ENCODE data around the gene CTDP1.

Gene CTDP1

DNA sequence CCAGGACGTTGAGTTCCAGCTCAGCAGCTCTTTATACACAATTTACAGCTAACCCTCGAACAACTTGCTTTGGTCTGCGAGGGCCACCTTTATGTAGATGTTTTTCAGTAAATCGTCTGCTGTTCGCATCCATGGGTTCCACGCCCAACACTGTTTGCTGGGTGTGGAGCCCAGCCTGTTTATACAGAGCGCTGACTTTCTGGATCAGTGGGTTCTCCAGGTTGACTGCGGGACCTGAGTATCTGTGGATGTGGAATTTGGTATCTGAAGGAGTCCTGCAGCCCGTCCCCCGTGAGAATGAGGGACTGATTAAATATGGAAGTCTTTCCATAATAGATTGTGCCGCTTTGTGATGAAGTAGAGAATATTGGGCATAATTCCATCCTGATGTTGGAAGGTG lies 2.9 kb downstream of the CTDP1 start:
- no peak for DNase-seq (ENCODE audit: low read depth)
- no peak overlapping the region for H3K4me3 ChIP-seq (ENCODE audit: low read depth, low read length)
- in situ Hi-C loops (cut with HindIII; ENCODE audit: low sequenced_read_pairs): no loop called here
- TF ChIP-seq, protein P1, sequence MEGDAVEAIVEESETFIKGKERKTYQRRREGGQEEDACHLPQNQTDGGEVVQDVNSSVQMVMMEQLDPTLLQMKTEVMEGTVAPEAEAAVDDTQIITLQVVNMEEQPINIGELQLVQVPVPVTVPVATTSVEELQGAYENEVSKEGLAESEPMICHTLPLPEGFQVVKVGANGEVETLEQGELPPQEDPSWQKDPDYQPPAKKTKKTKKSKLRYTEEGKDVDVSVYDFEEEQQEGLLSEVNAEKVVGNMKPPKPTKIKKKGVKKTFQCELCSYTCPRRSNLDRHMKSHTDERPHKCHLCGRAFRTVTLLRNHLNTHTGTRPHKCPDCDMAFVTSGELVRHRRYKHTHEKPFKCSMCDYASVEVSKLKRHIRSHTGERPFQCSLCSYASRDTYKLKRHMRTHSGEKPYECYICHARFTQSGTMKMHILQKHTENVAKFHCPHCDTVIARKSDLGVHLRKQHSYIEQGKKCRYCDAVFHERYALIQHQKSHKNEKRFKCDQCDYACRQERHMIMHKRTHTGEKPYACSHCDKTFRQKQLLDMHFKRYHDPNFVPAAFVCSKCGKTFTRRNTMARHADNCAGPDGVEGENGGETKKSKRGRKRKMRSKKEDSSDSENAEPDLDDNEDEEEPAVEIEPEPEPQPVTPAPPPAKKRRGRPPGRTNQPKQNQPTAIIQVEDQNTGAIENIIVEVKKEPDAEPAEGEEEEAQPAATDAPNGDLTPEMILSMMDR (IDR thresholded peaks at IDR 0.05; ENCODE audit: low read depth, low read length, missing control alignments): no peak

DNA sequence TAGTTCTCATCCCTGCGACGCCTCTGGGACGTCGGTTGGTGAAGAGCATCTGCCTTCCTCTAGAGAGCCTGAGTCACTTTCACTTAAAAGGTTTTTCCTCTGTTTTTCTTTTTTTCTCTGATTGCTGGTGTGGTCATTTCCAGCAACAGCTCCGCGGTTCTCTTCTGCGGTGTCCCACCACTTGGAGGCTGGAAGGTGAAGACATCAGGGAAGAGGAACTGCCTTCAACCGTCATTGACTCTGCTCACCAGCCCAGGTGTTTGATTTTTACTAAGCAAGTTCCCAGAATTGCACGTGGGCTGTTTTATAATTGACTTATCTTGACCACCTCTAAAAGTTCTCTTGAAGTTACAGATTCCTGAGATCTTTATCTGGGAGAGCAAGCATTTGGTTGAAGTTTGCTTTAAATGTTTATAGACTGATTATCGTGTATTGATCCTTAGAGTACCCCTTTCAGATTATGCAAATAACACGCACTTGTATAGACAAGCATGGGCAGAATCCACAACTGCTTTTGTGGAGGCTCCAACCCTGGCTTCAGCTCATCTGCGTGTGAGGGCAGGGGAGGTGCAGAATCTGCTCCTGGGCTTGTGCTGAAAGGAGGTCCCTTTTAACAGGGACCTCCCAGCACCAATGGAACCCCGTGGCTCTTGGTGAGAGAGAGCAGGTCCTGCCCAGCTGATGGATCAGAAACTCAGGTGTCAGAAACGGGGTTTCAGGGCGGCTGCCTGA lies 3.5 kb downstream of the CTDP1 start:
- in situ Hi-C loops (cut with HindIII; ENCODE audit: low sequenced_read_pairs): no loop called here
- DNase-seq (ENCODE audit: low read depth): no peak
- no peak overlapping the region for H3K4me3 ChIP-seq (ENCODE audit: low read depth, low read length)
- TF ChIP-seq, protein P1 (IDR thresholded peaks at IDR 0.05; ENCODE audit: low read depth, low read length, missing control alignments): no peak

DNA sequence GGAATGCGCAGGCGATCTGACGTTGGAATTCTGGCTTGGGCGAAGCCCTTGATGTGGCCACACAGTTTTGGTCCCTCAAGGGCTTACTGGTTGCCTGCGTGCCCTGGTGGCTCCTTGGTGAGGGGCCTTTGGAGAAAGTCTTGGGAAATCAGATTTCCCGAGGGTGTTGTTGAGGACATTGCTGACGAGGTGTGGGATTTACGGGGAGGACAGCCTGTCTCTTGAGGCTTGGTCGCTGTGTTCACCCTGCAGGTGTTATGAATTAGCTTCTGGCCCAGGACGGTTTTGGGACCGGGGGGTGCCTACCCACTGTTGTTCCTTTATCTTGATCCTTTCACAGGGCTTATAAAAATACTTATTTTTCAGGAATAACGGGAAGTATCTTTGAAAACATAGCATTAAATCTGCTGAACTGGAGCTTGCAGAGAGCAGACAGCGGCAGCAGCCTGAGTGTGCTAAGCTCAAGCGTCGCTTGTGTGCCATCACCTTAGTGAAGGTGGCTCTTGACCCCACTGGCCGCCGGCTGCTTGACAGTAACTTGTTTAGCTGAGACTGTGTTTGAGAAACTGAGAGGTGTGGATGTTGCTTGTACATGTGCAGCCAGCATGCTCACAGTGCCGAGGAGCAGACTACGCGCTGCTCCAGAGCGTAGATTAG lies 4.2 kb downstream of the CTDP1 start:
- TF ChIP-seq, protein P1 (IDR thresholded peaks at IDR 0.05; ENCODE audit: low read depth, low read length, missing control alignments): no peak
- in situ Hi-C loops (cut with HindIII; ENCODE audit: low sequenced_read_pairs): no loop called here

DNA sequence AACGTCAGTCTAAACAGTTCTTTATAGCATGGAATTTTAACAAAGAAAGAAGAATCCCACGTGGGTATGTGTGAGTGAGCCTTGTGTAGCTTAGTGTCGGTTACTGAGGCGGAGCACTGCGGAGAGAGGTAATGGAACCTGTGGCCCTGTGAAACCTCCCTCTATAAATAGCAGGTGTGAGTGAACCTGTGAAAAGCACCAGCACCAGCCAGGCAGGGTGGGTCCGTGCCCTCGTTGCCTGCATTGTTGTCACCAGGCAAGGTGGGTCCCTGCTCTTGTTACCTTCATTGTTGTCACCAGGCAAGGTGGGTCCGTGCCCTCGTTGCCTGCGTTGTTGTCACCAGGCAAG lies 4.7 kb downstream of the CTDP1 start:
- no peak for DNase-seq (ENCODE audit: low read depth)
- H3K4me3 ChIP-seq (ENCODE audit: low read depth, low read length): no peak overlapping the region
- in situ Hi-C loops (cut with HindIII; ENCODE audit: low sequenced_read_pairs): no loop called here
- TF ChIP-seq, protein P1 (IDR thresholded peaks at IDR 0.05; ENCODE audit: low read depth, low read length, missing control alignments): no peak

More for the DNA sequence above, 4.2 kb downstream of the CTDP1 start:
- no peak for DNase-seq (ENCODE audit: low read depth)
- H3K4me3 ChIP-seq (ENCODE audit: low read depth, low read length): no peak overlapping the region

DNA sequence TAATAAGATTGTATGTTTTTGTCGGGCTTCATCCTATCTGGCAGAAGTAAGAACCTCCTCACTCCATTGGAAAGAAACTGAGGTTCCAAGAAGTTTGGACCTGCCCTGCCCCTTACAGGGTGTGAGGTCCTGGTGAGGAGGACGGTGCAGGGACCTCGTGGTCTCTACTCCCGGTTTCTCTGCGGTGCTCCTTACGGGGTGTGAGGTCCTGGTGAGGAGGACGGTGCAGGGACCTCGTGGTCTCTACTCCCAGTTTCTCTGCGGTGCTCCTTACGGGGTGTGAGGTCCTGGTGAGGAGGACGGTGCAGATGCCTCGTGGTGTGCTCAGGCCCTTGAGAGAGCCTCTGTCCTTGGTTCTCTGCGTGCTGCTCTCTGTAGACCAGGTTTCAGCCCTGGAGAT lies 5.2 kb downstream of the CTDP1 start:
- in situ Hi-C loops (cut with HindIII; ENCODE audit: low sequenced_read_pairs): no loop called here
- no peak overlapping the region for H3K4me3 ChIP-seq (ENCODE audit: low read depth, low read length)
- no peak for DNase-seq (ENCODE audit: low read depth)
- TF ChIP-seq, protein P1 (IDR thresholded peaks at IDR 0.05; ENCODE audit: low read depth, low read length, missing control alignments): no peak

DNA sequence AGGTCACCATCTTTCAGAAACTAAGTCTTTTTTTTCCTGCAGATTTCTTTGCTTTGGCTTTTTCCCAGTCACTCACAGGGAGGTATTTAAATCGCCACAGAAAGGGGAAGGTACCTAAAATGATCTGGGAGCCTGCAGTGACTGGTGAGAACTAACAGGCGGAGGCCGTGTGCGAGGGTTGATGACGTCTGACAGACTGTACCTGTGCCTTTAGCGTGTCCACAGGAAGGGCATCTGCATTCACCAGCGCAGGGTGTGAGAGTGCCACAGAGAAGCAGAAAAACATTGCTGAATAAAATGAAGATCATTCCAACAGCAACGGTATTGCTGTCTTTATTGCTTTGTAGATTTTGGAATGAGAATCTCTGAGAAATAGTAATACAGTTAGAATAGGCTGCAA lies 5.7 kb downstream of the CTDP1 start:
- in situ Hi-C loops (cut with HindIII; ENCODE audit: low sequenced_read_pairs): no loop called here
- no peak for DNase-seq (ENCODE audit: low read depth)
- no peak overlapping the region for H3K4me3 ChIP-seq (ENCODE audit: low read depth, low read length)
- TF ChIP-seq, protein P1 (IDR thresholded peaks at IDR 0.05; ENCODE audit: low read depth, low read length, missing control alignments): no peak

Data from astrocyte of the cerebellum (primary cell).